H1 (cell line): ENCODE results near the gene IL17D.

Source experiments
- JUN ChIP-seq: IDR thresholded peaks from 2 replicates; pipeline ENCODE4 v1.6.1; 2011; ENCODE audit warnings: low read depth, mild to moderate bottlenecking, improper control_type of control experiment, low read length
- TEAD4 ChIP-seq: IDR thresholded peaks from 2 replicates; pipeline ENCODE4 v1.6.1; 2012; ENCODE audit warnings: low read depth, low read length, inconsistent platforms, mixed read lengths
- YY1 ChIP-seq: IDR thresholded peaks from 2 replicates; pipeline ENCODE4 v1.6.1; 2011; ENCODE audit warnings: low read depth, mild to moderate bottlenecking, low read length
- TF ChIP-seq, protein P1 (sequence below), 3 experiments: IDR thresholded peaks; 1 replicate in 2 of 3; 2 replicates in 1 of 3; pipeline versions ENCODE4 v1.5.1 to v1.6.1; 2011; ENCODE audit warnings: low read length in 3 of 3, mild to moderate bottlenecking in 3 of 3, inconsistent platforms in 2 of 3, low read depth in 1 of 3, moderate library complexity in 1 of 3; ENCODE audit not compliant: insufficient read depth in 1 of 3; ENCODE audit errors: control extremely low read depth in 1 of 3

DNA sequence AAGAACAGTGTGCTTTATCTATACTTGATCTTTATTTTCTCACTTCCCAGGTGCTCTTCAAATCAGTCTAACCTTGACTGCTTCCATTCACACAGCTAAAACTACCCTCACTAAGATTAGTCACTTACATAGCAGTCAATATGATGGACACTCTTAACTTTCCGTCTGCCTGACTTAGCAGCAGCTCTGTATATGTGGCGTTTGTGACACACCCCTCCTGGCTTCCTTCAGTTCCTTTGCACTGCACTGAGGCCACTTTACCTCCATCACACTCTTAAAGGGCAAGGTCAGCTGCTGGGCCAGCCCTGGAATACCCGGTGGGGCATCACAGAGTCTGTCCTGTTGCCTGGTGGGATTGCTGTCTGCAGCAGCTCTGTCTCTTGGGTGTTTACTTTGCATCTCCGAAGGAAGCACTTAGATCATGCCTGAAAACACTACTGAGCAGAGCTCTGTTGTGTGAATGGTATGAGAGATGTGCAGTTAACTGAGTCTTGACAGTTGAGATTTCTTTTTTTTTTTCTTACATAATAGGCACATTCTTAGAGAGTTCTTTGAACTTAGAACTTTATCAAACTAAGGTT is 35.6 kb upstream of the IL17D start:
- TF ChIP-seq TEAD4 = no peak
- no peak for TF ChIP-seq YY1
- TF ChIP-seq, protein P1, sequence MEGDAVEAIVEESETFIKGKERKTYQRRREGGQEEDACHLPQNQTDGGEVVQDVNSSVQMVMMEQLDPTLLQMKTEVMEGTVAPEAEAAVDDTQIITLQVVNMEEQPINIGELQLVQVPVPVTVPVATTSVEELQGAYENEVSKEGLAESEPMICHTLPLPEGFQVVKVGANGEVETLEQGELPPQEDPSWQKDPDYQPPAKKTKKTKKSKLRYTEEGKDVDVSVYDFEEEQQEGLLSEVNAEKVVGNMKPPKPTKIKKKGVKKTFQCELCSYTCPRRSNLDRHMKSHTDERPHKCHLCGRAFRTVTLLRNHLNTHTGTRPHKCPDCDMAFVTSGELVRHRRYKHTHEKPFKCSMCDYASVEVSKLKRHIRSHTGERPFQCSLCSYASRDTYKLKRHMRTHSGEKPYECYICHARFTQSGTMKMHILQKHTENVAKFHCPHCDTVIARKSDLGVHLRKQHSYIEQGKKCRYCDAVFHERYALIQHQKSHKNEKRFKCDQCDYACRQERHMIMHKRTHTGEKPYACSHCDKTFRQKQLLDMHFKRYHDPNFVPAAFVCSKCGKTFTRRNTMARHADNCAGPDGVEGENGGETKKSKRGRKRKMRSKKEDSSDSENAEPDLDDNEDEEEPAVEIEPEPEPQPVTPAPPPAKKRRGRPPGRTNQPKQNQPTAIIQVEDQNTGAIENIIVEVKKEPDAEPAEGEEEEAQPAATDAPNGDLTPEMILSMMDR (IDR thresholded peaks at IDR 0.05; ENCODE audit: control extremely low read depth in 1 of 3, insufficient read depth in 1 of 3, low read depth in 1 of 3, low read length in 3 of 3) = no peak
- no peak for TF ChIP-seq JUN
